ENCODE results near the gene TEAD4. TPM values are rescaled to one million over a fixed set of nuclear protein-coding genes. Genes with fewer than 3 reads are reported as not detected.

TEAD4 gene
- total and polyA plus RNA-seq, 2 donors (not counting 1 experiment from before 2014, with no cell fraction given) = not detected

DNA sequence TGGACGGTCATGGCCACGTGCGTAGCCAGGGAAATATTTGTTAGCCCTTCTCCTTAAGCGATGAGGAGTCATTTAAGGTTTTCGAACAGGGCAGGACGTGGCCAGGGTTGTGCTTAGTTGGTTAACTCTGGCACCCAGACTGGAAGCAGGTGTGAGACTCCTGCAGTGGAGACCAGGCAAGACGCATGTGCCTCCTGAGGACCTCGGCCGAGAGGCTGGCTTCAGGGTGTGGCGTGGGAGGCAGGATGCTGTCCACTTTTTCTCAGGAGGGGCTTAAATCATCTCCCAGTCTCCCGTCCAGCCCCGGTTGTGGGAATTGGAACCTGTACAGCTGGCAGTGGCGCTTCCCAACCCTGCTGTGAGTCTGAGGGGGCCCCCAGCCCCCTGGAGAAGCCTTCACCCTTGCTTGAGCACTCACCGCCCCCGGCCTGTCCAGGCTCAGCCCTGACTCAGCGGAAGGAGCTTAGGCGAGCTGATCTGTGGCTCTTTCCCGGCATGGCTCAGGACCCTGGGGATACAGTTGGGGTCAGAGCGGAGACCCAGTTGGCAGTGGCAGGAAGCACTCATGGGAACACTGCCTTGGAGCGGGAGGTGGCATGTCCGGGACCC lies 71.7 kb downstream of the TEAD4 start:
- intact Hi-C loops (cut with micrococcal nuclease) = loop anchor here (10.0 kb wide), 1 partner anchor 176 kb away; the partner anchor contains the start of gene TEX52
- no peak for ATAC-seq (ENCODE audit: low read depth)
- POLR2A ChIA-PET = no interaction called here
- Histone ChIP-seq H4K20me1 (ENCODE audit: control insufficient read depth, insufficient read depth, low read length, poor library complexity, severe bottlenecking) (no peaks in the 10 kb centered on the region), H3K27ac (ENCODE audit: low read length in 2 of 2) (no peak overlapping the region), H3K9ac (ENCODE audit: low read length) (no peak overlapping the region), H3K79me2 (ENCODE audit: control insufficient read depth, insufficient read depth, low read length) (no peaks in the 10 kb centered on the region), H3K27me3 (replicated peaks in 1 of 4; ENCODE audit: control extremely low read depth in 1 of 4, control insufficient read depth in 3 of 4, insufficient read depth in 4 of 4, low read length in 3 of 4) (no peaks in the 10 kb centered on the region), H3K4me3 (ENCODE audit: control extremely low read depth in 1 of 5, extremely low read depth in 1 of 5, insufficient read depth in 1 of 5, low read depth in 2 of 5, low read length in 4 of 5) (no peak overlapping the region), H3K36me3 (replicated peaks in 1 of 2; ENCODE audit: control extremely low read depth in 1 of 2, control insufficient read depth in 1 of 2, extremely low read depth in 1 of 2, insufficient read depth in 2 of 2, low read length in 1 of 2) (no peaks in the 10 kb centered on the region), H3K4me2 (replicated peaks; ENCODE audit: low read depth, low read length, poor library complexity, severe bottlenecking) (no peak overlapping the region), H3K9me3 (ENCODE audit: control extremely low read depth in 1 of 3, control insufficient read depth in 2 of 3, insufficient read depth in 1 of 3, low read length in 2 of 3) (no peaks in the 10 kb centered on the region), H2AFZ (ENCODE audit: insufficient read depth, low read depth, low read length, poor library complexity, severe bottlenecking) (no peak overlapping the region), H3K4me1 (ENCODE audit: control insufficient read depth in 2 of 2, insufficient read depth in 2 of 2, low read length in 2 of 2) (no peaks in the 10 kb centered on the region)
- H3K27ac Mint-ChIP-seq = no peak overlapping the region
- TF ChIP-seq, protein P1, sequence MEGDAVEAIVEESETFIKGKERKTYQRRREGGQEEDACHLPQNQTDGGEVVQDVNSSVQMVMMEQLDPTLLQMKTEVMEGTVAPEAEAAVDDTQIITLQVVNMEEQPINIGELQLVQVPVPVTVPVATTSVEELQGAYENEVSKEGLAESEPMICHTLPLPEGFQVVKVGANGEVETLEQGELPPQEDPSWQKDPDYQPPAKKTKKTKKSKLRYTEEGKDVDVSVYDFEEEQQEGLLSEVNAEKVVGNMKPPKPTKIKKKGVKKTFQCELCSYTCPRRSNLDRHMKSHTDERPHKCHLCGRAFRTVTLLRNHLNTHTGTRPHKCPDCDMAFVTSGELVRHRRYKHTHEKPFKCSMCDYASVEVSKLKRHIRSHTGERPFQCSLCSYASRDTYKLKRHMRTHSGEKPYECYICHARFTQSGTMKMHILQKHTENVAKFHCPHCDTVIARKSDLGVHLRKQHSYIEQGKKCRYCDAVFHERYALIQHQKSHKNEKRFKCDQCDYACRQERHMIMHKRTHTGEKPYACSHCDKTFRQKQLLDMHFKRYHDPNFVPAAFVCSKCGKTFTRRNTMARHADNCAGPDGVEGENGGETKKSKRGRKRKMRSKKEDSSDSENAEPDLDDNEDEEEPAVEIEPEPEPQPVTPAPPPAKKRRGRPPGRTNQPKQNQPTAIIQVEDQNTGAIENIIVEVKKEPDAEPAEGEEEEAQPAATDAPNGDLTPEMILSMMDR (IDR thresholded peaks at IDR 0.05) = no peak
- no peak for TF ChIP-seq EZH2 (IDR thresholded peaks at IDR 0.05; ENCODE audit: borderline replicate concordance, insufficient read depth, low read depth, low read length, poor library complexity, severe bottlenecking)
- peaks cover 12% of the 10 kb centered on the region for H3K27me3 Mint-ChIP-seq
- H3K4me1 Mint-ChIP-seq = no peaks in the 10 kb centered on the region
- no peak overlapping the region for H3K4me3 Mint-ChIP-seq
- no peak for DNase-seq
- CTCF ChIA-PET = interaction anchor here (1.4 to 1.6 kb wide), 2 partner anchors 8 to 11 kb away, joined by 3 read pairs; no protein-coding TSS in a partner anchor
- H3K9me3 Mint-ChIP-seq (ENCODE audit: insufficient read depth) = no peaks in the 10 kb centered on the region
- 92% methylated on average over 20 of the region's 21 CpGs for WGBS (ENCODE audit: insufficient coverage)

DNA sequence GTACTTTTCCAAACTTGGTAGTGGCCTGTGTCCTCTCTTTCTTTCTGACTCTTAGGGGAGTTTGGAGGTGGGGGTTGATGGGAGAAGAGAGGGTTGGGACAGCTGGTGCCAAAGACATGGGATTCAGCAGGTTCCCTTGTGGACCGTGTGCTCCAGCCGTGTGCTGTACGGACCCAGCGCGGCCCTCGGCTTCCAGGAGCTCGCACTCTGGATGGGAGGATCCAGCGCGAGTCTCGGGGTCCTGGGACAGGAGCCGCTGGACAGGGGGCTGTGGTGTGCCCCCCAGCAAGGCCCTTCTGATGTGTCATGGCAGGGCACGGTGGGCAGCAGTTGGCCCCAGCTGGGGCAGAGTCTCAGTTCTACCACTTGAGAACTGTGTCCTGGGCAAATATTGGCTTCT lies 73.0 kb downstream of the TEAD4 start:
- ChIA-PET POLR2A (no interaction called here), CTCF (interaction anchor here (1.4 to 1.6 kb wide), 3 partner anchors 9 to 186 kb away, joined by 3 to 6 read pairs (median 3); no protein-coding TSS in a partner anchor)
- Histone ChIP-seq H2AFZ (ENCODE audit: insufficient read depth, low read depth, low read length, poor library complexity, severe bottlenecking) (no peak overlapping the region), H3K27me3 (replicated peaks in 1 of 4; ENCODE audit: control extremely low read depth in 1 of 4, control insufficient read depth in 3 of 4, insufficient read depth in 4 of 4, low read length in 3 of 4) (no peaks in the 10 kb centered on the region), H3K9me3 (ENCODE audit: control extremely low read depth in 1 of 3, control insufficient read depth in 2 of 3, insufficient read depth in 1 of 3, low read length in 2 of 3) (no peaks in the 10 kb centered on the region), H3K9ac (ENCODE audit: low read length) (no peak overlapping the region), H4K20me1 (ENCODE audit: control insufficient read depth, insufficient read depth, low read length, poor library complexity, severe bottlenecking) (no peaks in the 10 kb centered on the region), H3K79me2 (ENCODE audit: control insufficient read depth, insufficient read depth, low read length) (no peaks in the 10 kb centered on the region), H3K4me3 (ENCODE audit: control extremely low read depth in 1 of 5, extremely low read depth in 1 of 5, insufficient read depth in 1 of 5, low read depth in 2 of 5, low read length in 4 of 5) (no peak overlapping the region), H3K4me2 (replicated peaks; ENCODE audit: low read depth, low read length, poor library complexity, severe bottlenecking) (no peak overlapping the region), H3K4me1 (ENCODE audit: control insufficient read depth in 2 of 2, insufficient read depth in 2 of 2, low read length in 2 of 2) (no peaks in the 10 kb centered on the region), H3K36me3 (replicated peaks in 1 of 2; ENCODE audit: control extremely low read depth in 1 of 2, control insufficient read depth in 1 of 2, extremely low read depth in 1 of 2, insufficient read depth in 2 of 2, low read length in 1 of 2) (no peaks in the 10 kb centered on the region), H3K27ac (ENCODE audit: low read length in 2 of 2) (no peak overlapping the region)
- no peak for ATAC-seq (ENCODE audit: low read depth)
- no peak for DNase-seq
- no peak overlapping the region for H3K27ac Mint-ChIP-seq
- H3K4me1 Mint-ChIP-seq = no peaks in the 10 kb centered on the region
- H3K27me3 Mint-ChIP-seq = peaks cover 12% of the 10 kb centered on the region
- H3K4me3 Mint-ChIP-seq = no peak overlapping the region
- intact Hi-C loops (cut with micrococcal nuclease) = loop anchor here (10.0 kb wide), 1 partner anchor 177 kb away; the partner anchor contains the start of gene TEX52
- H3K9me3 Mint-ChIP-seq (ENCODE audit: insufficient read depth) = no peaks in the 10 kb centered on the region
- WGBS (ENCODE audit: insufficient coverage) = 94% methylated on average over 12 of the region's 12 CpGs
- TF ChIP-seq, protein P1 (IDR thresholded peaks at IDR 0.05) = no peak
- no peak for TF ChIP-seq EZH2 (IDR thresholded peaks at IDR 0.05; ENCODE audit: borderline replicate concordance, insufficient read depth, low read depth, low read length, poor library complexity, severe bottlenecking)

Data from B cell (primary cell).